ENCODE data around the gene EPB41.
"Not testable (repeated sequence)": the region's sequence is repeated elsewhere in the genome, so short reads cannot be mapped to it uniquely, and the experiment has no call there.

Gene EPB41

GRCh38 chr1:29084196-29084521 lies 169.8 kb downstream of the EPB41 start:
- Mint-ChIP-seq H3K36me3 (peaks cover 13 to 17% of the 10 kb centered on the region in 2 donors), H3K4me3 (no peak overlapping the region), H3K27ac (no peak overlapping the region)

DNA sequence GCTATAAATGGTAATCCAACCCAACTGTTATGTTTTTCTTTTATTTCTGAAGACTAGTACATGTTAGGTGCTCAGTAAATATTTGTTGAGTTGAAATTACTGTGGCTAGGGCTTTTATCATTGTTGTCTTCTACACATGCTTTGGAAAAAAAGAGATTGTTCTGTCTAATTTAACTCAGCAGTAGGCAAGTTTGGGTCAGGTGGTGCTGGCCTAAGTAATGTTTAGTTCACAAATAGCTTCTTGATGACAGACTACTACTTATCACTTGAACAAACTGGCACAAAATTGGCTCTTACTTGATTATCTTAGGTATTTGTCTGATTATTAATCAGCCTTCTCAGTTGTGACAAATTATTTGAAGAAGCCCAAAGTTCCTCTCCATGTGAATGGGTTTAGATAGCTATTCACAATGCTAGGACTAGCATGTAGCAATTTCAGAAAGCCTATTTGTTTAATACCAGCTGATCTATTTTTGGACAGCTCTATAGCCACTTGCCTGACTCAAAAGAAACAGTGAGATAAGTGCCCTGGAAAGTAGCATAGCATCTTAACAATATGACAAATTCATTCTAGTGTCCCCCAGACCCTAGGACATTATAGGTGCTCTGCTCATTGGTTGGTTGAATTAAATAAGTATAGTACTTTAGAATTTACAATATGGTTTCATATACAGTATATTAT lies 176.7 kb downstream of the EPB41 start:
- H3K4me1 Mint-ChIP-seq = no peaks in the 10 kb centered on the region
- DNase-seq (no peak), ATAC-seq (replicated peaks) (no peak)
- peaks cover 0 to 2% of the 10 kb centered on the region in 2 donors for H3K9me3 Mint-ChIP-seq
- H3K27ac Mint-ChIP-seq = no peak overlapping the region
- peaks cover 30 to 50% of the 10 kb centered on the region in 2 donors for H3K36me3 Mint-ChIP-seq
- no peak overlapping the region for H3K4me3 Mint-ChIP-seq
- no peaks in the 10 kb centered on the region for H3K27me3 Mint-ChIP-seq

More at GRCh38 chr1:29084196-29084521, 169.8 kb downstream of the EPB41 start:
- ATAC-seq (replicated peaks) = no peak
- Mint-ChIP-seq H3K27me3 (no peaks in the 10 kb centered on the region), H3K4me1 (no peaks in the 10 kb centered on the region), H3K9me3 (no peaks in the 10 kb centered on the region)
- no peak for DNase-seq

GRCh38 chr1:29092704-29093103 lies 178.3 kb downstream of the EPB41 start:
- not testable (repeated sequence) for H3K27me3 Mint-ChIP-seq; H3K9me3 Mint-ChIP-seq; DNase-seq; H3K27ac Mint-ChIP-seq; H3K4me1 Mint-ChIP-seq; H3K4me3 Mint-ChIP-seq; ATAC-seq (replicated peaks)
- H3K36me3 Mint-ChIP-seq = peaks cover 36 to 62% of the 10 kb centered on the region in 2 donors

- ATAC-seq (replicated peaks) (no peak), DNase-seq (no peak)
- Mint-ChIP-seq H3K4me3 (no peak overlapping the region), H3K36me3 (peaks cover 40 to 60% of the 10 kb centered on the region in 2 donors), H3K27ac (no peak overlapping the region), H3K27me3 (no peaks in the 10 kb centered on the region), H3K4me1 (no peaks in the 10 kb centered on the region), H3K9me3 (peaks cover 0 to 2% of the 10 kb centered on the region in 2 donors)
Measured at GRCh38 chr1:29094433-29094832, 180.1 kb downstream of the EPB41 start.

- Mint-ChIP-seq H3K4me1 (no peaks in the 10 kb centered on the region), H3K4me3 (no peak overlapping the region), H3K36me3 (peaks cover 42 to 60% of the 10 kb centered on the region in 2 donors), H3K9me3 (peaks cover 0 to 2% of the 10 kb centered on the region in 2 donors), H3K27ac (no peak overlapping the region), H3K27me3 (no peaks in the 10 kb centered on the region)
- no peak for ATAC-seq (replicated peaks)
- DNase-seq = no peak
Measured at GRCh38 chr1:29094954-29095353, 180.6 kb downstream of the EPB41 start.

DNA sequence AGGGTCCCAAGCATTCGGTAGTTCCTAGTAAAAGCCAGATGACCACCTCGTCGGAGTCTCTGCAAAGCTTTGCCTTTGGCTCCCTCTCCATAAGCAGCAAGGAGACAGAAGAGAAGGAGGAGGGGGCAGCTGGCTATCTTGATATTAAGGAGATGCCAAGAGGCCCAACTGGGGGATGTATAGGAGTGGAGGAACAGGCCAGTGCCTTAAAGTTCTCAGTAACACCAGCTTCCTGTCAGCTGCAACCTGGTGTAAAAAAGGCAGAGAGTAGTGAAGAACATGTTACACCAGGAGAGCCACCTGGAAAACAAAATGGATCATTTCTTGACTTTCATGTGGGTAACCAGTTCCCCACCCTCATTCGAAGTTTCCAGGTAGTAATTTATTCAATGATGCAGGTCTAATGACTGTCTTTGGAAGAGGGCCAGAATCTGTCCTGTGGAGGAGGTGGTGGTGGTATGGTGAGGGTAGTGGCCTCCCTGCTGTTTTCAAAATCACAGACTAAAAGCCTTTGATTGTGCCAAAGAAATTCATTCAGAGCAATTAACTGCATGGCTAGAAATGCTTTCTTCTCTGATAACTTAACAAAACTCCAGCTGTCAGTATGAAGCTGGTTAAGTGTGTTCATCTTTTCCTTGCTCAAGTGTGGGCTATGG lies 182.0 kb downstream of the EPB41 start:
- peak overlapping the region; percentile 16 for H3K27ac Mint-ChIP-seq
- no peak overlapping the region for H3K4me3 Mint-ChIP-seq
- peaks cover 42 to 58% of the 10 kb centered on the region in 2 donors for H3K36me3 Mint-ChIP-seq

DNA sequence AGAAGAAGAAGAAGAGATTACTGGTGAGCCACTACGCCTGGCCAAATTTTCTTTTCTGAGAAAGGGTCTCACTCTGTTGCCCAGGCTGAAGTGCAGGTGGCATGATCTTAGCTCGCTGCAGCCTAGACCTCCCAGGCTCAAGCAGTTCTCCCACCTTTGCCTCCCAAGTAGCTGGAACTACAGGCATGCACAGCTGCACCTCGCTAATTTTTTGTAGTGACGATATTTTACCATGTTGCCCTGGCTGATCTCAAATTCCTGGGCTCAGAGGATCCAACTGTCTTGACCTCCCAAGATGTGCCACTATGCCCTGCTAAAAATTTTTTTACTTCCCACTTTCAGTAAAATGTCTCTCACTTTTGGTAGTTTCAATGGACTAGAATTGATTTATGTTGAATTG lies 184.9 kb downstream of the EPB41 start:
- ATAC-seq (replicated peaks) = no peak
- no peaks in the 10 kb centered on the region for H3K9me3 Mint-ChIP-seq
- H3K4me1 Mint-ChIP-seq = no peaks in the 10 kb centered on the region
- DNase-seq = no peak
- no peak overlapping the region for H3K27ac Mint-ChIP-seq
- no peak overlapping the region for H3K4me3 Mint-ChIP-seq
- H3K27me3 Mint-ChIP-seq = no peaks in the 10 kb centered on the region
- peaks cover 42 to 50% of the 10 kb centered on the region in 2 donors for H3K36me3 Mint-ChIP-seq

More for the DNA sequence above, 182.0 kb downstream of the EPB41 start:
- peaks cover 0 to 2% of the 10 kb centered on the region in 2 donors for H3K9me3 Mint-ChIP-seq
- DNase-seq (no peak), ATAC-seq (replicated peaks) (no peak)
- no peaks in the 10 kb centered on the region for H3K27me3 Mint-ChIP-seq
- H3K4me1 Mint-ChIP-seq = no peaks in the 10 kb centered on the region

- Mint-ChIP-seq H3K4me1 (no peaks in the 10 kb centered on the region), H3K9me3 (no peaks in the 10 kb centered on the region), H3K4me3 (no peak overlapping the region), H3K27me3 (no peaks in the 10 kb centered on the region), H3K27ac (no peak overlapping the region), H3K36me3 (peaks cover 38 to 41% of the 10 kb centered on the region in 2 donors)
- DNase-seq (no peak), ATAC-seq (replicated peaks) (no peak)
Measured at GRCh38 chr1:29100487-29100886, 186.1 kb downstream of the EPB41 start.

DNA sequence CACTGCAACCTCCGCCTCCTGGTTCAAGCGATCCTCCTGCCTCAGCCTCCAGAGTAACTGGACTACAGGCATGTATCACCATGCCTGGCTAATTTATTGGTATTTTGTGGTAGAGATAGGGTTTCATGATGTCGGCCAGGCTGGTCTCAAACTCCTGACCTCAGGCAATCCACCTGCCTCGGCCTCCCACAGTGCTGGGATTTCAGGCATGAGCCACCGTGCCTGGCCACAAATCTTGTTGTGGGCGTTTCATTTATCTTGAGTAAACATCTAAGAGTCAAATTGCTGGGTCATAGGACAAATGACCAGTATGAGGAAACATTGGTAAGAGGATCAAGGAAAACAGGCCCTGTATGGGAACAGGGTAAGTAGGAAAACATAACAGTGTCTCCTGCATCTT lies 191.5 kb downstream of the EPB41 start:
- Mint-ChIP-seq H3K27ac (peak overlapping the region; percentile 42), H3K27me3 (no peaks in the 10 kb centered on the region), H3K4me1 (no peaks in the 10 kb centered on the region), H3K9me3 (no peaks in the 10 kb centered on the region), H3K36me3 (peaks cover 17 to 31% of the 10 kb centered on the region in 2 donors), H3K4me3 (no peak overlapping the region)
- DNase-seq = no peak
- ATAC-seq (replicated peaks) = no peak

GRCh38 chr1:29108041-29108440 lies 193.7 kb downstream of the EPB41 start:
- not testable (repeated sequence) for H3K27ac Mint-ChIP-seq; H3K4me1 Mint-ChIP-seq; H3K9me3 Mint-ChIP-seq; H3K4me3 Mint-ChIP-seq; ATAC-seq (replicated peaks); H3K27me3 Mint-ChIP-seq; DNase-seq
- H3K36me3 Mint-ChIP-seq = peaks cover 15 to 31% of the 10 kb centered on the region in 2 donors

GRCh38 chr1:29112705-29113412 lies 198.5 kb downstream of the EPB41 start:
- ATAC-seq (replicated peaks) = no peak
- Mint-ChIP-seq H3K27ac (no peak overlapping the region), H3K9me3 (no peaks in the 10 kb centered on the region), H3K4me3 (no peak overlapping the region), H3K36me3 (peaks cover 26 to 57% of the 10 kb centered on the region in 2 donors), H3K27me3 (no peaks in the 10 kb centered on the region), H3K4me1 (no peaks in the 10 kb centered on the region)
- DNase-seq = no peak

- no peak for ATAC-seq (replicated peaks)
- no peak for DNase-seq
- Mint-ChIP-seq H3K27me3 (no peaks in the 10 kb centered on the region), H3K36me3 (peaks cover 28 to 60% of the 10 kb centered on the region in 2 donors), H3K4me1 (no peaks in the 10 kb centered on the region), H3K27ac (no peak overlapping the region), H3K9me3 (no peaks in the 10 kb centered on the region), H3K4me3 (no peak overlapping the region)
Measured at GRCh38 chr1:29113413-29114117, 199.2 kb downstream of the EPB41 start.

- ATAC-seq (replicated peaks) (no peak), DNase-seq (no peak)
- H3K4me1 Mint-ChIP-seq = no peaks in the 10 kb centered on the region
- peaks cover 34 to 62% of the 10 kb centered on the region in 2 donors for H3K36me3 Mint-ChIP-seq
- H3K9me3 Mint-ChIP-seq = no peaks in the 10 kb centered on the region
- no peaks in the 10 kb centered on the region for H3K27me3 Mint-ChIP-seq
- no peak overlapping the region for H3K4me3 Mint-ChIP-seq
- no peak overlapping the region for H3K27ac Mint-ChIP-seq
Measured at GRCh38 chr1:29114654-29115053, 200.3 kb downstream of the EPB41 start.

GRCh38 chr1:29117381-29117780 lies 203.0 kb downstream of the EPB41 start:
- H3K9me3 Mint-ChIP-seq = no peaks in the 10 kb centered on the region
- H3K4me3 Mint-ChIP-seq = no peak overlapping the region
- H3K4me1 Mint-ChIP-seq = peaks cover 3% of the 10 kb centered on the region in 2 donors
- H3K36me3 Mint-ChIP-seq = peaks cover 34 to 62% of the 10 kb centered on the region in 2 donors
- DNase-seq (no peak), ATAC-seq (replicated peaks) (no peak)
- H3K27me3 Mint-ChIP-seq = peaks cover 0 to 3% of the 10 kb centered on the region in 2 donors
- H3K27ac Mint-ChIP-seq = no peak overlapping the region

Measured in stimulated activated naive B cell treated with anti-CD40 and anti-IgM and Interleukin-4, amounts not matched to agents 10 μg/mL and 1 μg/mL and 100 μg/mL, for 72 hours (primary cell).